ENCODE data around the gene FOS. TPM values are rescaled to one million over a fixed set of nuclear protein-coding genes. Genes with fewer than 3 reads are reported as not detected.
"Not testable (repeated sequence)": the region's sequence is repeated elsewhere in the genome, so short reads cannot be mapped to it uniquely, and the experiment has no call there.

FOS gene
- total RNA-seq (2014; rRNA removed; shearing (Covaris generic)): 16.4 and 18.7 TPM in 2 replicates
- 11.3 and 22.7 TPM in 2 replicates for polyA plus RNA-seq (2014; cell fraction: nucleus; rRNA removed)

DNA sequence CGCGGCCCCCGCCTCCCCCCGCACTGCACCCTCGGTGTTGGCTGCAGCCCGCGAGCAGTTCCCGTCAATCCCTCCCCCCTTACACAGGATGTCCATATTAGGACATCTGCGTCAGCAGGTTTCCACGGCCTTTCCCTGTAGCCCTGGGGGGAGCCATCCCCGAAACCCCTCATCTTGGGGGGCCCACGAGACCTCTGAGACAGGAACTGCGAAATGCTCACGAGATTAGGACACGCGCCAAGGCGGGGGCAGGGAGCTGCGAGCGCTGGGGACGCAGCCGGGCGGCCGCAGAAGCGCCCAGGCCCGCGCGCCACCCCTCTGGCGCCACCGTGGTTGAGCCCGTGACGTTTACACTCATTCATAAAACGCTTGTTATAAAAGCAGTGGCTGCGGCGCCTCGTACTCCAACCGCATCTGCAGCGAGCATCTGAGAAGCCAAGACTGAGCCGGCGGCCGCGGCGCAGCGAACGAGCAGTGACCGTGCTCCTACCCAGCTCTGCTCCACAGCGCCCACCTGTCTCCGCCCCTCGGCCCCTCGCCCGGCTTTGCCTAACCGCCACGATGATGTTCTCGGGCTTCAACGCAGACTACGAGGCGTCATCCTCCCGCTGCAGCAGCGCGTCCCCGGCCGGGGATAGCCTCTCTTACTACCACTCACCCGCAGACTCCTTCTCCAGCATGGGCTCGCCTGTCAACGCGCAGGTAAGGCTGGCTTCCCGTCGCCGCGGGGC is at the start of gene FOS:
TSS of gene FOS (plus strand) at position 407 of the 731 bp plus-strand sequence. CDS start at position 562, 155 bp downstream.
- peak; percentile 93 for DNase-seq (ENCODE audit: extremely low read depth, low read depth)

DNA sequence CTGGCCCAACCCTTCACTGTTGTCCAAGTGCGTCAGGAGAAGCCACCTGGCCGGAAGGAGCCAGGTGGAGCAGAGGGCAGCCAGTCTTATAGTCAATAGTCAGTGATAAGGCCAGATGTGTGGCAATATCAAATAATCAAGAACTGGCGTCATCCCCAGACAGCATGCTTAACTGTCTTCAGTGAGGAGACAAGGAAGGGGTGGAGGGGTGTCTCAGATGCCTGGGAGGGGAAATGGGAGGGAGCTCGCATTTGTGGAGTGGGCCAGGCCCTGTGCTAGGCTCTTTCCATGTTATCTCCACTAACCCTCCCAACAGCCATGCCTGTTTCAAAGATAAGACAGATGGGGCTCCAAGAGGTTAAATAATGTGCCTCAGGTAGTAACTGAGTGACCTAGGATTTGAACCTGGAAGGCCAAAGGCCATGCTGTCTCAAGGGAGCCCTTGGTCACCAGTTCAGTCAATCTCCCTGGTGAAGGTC is 48.9 kb upstream of the FOS start:
- no peak for DNase-seq (ENCODE audit: extremely low read depth, low read depth)

DNA sequence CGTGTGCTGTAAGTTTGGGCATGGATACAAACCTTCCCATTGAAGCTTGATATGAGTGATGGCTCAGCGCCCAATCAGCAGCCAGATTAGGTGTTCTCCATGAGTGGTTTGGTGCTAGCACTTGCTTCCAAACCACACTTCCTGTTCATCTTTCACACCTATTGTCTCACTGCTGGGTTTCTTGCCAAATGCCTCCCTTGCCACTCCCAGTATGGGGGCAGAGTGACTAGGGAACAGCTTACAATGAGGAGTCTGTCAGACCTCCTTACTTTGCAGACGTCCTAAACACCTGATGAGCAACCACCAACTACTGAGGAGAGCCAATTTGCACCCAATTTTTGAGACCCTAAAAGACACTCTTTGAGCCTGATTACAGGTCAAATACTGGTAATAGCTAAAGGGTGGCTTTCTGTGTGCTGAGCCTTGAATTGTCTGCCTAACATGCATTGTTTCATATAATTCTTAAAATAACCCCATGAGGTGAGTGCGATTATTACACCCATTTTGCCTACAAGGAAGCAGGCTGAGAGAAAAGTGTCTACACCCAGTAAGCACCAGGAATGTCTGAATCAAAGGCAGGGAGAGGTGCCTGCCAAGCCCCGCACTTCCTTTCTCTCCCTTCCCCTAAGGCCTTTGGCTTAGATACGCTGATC is 48.4 kb upstream of the FOS start:
- DNase-seq (ENCODE audit: extremely low read depth, low read depth): peak; percentile 11

DNA sequence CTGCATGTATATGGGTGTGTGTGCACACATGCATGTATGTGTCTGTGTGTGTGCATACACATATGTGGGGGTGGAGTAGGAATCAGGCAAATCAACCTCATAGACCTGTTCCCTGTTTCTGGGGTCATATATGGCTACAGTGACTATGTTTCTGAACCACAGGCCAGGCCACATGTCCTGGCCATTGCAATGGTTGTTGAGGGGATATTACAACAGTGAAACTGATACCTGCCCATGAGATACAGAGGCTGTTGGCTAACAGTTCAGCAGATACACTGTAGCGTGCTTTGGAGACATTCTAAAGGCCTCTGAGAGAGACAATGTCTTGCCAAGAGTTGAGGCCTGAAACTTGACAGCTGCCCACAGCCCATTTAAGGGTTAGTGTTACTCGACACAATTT is 47.3 kb upstream of the FOS start:
- no peak for DNase-seq (ENCODE audit: extremely low read depth, low read depth)

DNA sequence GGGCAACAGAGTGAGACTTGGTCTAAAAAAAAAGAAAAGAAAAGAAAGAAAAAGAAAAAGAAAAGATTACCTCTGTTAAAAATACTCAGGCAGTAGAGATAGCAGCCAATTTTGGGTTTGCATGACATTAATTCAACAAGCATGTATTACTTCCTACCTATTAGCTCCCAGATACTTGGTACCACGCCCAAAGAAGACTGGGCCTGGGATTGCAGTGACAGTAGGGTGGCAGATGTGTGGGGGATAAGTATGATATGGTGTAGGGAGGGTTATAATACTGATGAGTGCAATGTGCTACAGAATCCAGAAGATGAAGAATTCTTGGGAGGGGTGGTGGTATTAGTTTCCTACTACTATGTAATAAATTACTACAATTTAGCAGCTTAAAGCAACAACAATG is 46.4 kb upstream of the FOS start:
- DNase-seq (ENCODE audit: extremely low read depth, low read depth): no peak

DNA sequence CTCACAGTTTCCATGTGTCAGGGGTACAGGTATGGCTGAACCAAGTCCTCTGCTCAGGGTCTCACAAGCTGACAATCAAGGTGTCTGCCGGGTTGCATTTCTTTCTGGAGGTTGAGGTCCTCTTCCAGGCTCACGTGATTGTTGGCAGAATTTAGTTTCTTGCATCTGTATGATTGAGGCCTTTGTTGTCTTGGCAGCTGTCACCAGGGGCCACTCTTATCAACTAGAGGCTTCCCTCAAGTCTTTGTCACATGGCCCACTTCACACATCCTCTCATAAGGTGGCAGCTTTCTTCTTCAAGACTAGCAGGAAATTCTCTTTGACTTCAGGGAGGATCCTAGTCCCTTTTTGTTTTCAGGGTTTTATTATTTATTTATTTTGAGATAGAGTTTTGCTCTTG is 46.0 kb upstream of the FOS start:
- no peak for DNase-seq (ENCODE audit: extremely low read depth, low read depth)

GRCh38 chr14:75234173-75235115 is 44.2 kb upstream of the FOS start:
- DNase-seq (ENCODE audit: extremely low read depth, low read depth): no peak

DNA sequence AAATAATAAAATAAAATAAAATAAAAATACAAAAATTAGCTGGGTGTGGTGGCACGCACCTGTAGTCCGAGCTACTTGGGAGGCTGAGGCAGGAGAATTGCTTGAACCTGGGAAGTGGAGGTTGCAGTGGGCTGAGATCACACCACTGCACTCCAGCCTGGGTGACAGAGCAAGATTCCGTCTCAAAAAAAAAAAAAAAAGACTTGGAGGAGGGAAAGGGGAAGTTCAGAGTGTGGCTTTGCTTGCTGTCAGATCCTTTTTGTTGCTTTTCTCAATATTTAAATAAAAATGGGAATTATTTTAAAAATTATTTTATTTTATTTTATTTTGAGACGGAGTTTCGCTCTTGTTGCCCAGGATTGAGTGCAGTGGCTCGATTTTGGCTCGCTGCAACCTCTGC is 43.4 kb upstream of the FOS start:
- not testable (repeated sequence) for DNase-seq (ENCODE audit: extremely low read depth, low read depth)

GRCh38 chr14:75236467-75236866 is 42.2 kb upstream of the FOS start:
- no peak for DNase-seq (ENCODE audit: extremely low read depth, low read depth)

DNA sequence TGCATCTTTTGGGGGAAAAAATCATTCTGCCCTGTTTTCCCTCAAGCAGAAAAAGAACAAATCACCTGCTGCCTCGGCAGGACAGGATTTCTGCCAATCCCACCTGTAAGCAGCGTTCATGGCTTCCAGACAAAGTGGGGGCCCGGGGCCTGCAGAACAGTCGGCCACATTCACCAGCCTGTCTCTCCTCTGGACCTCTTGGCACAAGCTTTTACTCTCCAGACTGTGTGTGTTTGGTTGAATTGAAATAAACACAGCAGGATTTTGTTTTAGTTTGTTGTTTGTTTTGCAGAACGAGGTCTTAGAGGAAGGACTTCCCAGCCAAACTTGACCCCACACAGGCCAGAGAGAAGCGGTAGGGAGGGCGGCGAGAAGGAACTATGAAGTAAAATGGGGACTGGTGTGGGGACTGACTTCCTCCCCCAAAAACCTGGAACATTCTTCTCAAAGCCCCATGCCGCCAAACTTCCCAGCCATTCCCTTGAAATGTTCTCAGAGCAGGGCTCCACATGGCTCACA is 41.7 kb upstream of the FOS start:
- no peak for DNase-seq (ENCODE audit: extremely low read depth, low read depth)

DNA sequence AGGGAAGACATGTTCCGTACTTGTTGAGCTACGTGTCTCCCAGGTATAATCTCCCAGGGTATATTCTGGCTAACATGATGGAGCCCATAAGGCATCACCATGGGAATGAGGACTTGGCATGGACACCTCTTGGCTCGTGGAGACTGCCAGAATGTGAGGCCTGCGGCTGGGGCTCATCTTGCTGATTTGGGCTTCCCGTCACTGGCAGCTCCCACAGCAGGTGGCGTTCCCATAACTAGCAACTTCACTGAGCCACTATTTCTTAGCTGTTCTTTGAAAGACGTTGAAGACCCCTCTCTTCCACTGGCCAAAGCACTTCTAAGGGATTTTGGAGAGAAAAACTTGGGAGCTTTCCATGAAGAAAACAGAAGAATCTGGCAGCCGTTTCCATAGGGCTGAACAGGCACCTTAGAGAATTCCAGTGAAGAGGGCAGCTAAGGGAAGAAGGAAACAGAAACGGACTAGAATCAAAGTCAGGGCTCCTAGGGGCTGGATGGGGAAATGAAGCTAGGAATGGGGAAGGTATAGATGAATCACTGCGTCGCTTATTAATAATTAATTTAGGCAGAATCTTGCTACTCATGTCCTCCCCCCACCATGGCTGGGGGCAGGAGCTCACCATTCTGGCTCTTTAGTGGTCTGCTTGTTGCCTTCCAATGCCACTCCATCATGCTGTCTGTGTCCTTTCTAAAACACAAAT is 39.7 kb upstream of the FOS start:
- no peak for DNase-seq (ENCODE audit: extremely low read depth, low read depth)

DNA sequence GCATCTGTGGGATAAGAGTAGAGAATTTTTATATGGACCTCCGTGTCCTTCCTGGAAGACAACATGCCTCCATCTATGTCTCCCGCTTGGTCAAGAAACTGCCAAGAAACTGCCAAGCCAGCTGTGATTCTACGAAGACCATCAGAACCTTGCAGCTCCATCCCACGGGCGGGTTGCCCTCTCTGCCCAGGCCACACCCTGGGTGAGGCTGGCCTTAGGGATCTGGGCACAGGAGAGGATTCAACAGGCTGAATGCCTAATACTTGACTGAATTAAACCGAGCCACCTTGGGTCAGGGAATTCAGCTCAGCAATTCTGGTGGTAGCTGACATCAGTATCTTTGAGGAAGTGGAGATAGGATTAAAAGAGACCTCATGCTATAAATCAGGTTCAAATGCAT is 37.8 kb upstream of the FOS start:
- DNase-seq (ENCODE audit: extremely low read depth, low read depth): no peak

GRCh38 chr14:75242546-75243273 is 35.9 kb upstream of the FOS start:
- no peak for DNase-seq (ENCODE audit: extremely low read depth, low read depth)

- no peak for DNase-seq (ENCODE audit: extremely low read depth, low read depth)
These were observed 34.5 kb upstream of the FOS start for GRCh38 chr14:75244121-75244520.

GRCh38 chr14:75246546-75247285 is 31.9 kb upstream of the FOS start:
- no peak for DNase-seq (ENCODE audit: extremely low read depth, low read depth)

- no peak for DNase-seq (ENCODE audit: extremely low read depth, low read depth)
These were observed 31.2 kb upstream of the FOS start for GRCh38 chr14:75247286-75247922.

DNA sequence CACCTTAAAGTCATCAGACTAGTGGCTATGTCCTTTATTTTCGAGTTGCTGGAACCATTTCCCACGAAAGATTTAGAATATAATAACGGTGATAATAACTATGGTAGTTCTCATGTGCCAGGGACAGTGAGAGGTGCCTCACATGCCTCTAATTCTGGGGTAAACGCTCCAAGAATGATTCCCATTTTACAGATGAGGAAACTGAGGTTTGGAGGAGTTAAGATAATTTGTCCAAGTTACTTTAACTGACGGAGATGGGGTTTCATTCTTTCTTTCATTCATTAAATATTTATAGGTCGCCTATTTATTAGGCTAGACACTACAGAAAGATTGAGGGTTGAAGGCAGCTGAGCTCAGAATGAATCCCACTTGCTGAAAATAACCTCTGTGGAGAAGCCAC is 30.7 kb upstream of the FOS start:
- DNase-seq (ENCODE audit: extremely low read depth, low read depth): no peak

DNA sequence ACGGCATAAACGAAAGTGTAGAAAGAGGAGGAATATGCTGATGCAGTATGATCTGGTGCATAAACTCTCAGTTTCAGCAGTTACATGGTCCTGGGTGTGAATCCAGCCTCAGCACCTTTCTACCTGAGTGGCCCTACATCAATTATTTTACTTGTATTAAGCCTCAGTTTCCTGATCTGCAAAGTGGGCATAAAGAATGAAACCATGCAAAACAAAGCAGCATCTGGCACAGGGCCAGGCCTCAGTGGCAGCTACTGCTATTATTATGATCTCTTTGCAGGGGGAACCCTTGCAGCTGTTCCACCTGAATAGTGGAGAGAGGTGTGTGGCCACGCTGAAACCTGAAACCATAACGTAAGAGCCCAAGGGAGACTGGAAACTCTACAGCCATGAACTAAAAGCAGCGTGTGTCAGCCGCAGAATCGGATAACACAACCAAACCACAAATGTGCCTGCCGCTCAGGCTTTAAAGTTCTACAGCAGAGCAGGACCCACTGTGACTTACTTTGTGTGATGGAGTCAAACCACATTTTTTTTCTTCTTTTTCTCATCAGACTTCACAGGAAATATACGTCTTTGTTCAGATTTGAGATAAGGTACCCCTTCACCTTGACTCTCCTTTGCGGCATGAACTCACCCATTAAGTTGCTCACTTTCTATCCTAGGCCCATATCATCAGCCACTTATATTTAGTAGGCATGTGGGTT is 29.2 kb upstream of the FOS start:
- no peak for DNase-seq (ENCODE audit: extremely low read depth, low read depth)
